ENCODE measurements around the gene ALPI. TPM values are rescaled to one million over a fixed set of nuclear protein-coding genes. Genes with fewer than 3 reads are reported as not detected.
"Not testable (repeated sequence)": the region's sequence is repeated elsewhere in the genome, so short reads cannot be mapped to it uniquely, and the experiment has no call there.

Gene ALPI
- total and polyA plus RNA-seq, 10 donors: not detected

- TF ChIP-seq POLR2AphosphoS5 (IDR thresholded peaks at IDR 0.05) (no peak), POLR2A (IDR thresholded peaks at IDR 0.05) (no peak), CTCF (IDR thresholded peaks at IDR 0.05 in 8 of 11, conservative IDR thresholded peaks at IDR 0.05 in 3 of 11) (no peak)
- no peak for DNase-seq
- WGBS, 5 donors: 68 to 86% (median 80%) methylated on average over 11 to 18 of the region's 18 CpGs
- H3K4me1 ChIP-seq: peaks cover 0 to 18% (median 1%) of the 10 kb centered on the region in 6 donors
- H3K27me3 ChIP-seq (replicated peaks in 1 of 7): peaks cover 0 to 7% (median 0%) of the 10 kb centered on the region in 7 donors
- intact Hi-C loops (cut with DNase I; ENCODE audit: low total_unique reads): no loop called here
- H3K9me3 ChIP-seq: no peaks in the 10 kb centered on the region
- H3K27ac ChIP-seq: peak overlapping the region in 1 of 8 donors; percentile 24
- no peak overlapping the region for H3K4me3 ChIP-seq
- H3K36me3 ChIP-seq: no peaks in the 10 kb centered on the region
Measured at GRCh38 chr2:232447638-232448303, 8.2 kb upstream of the ALPI start.

DNA sequence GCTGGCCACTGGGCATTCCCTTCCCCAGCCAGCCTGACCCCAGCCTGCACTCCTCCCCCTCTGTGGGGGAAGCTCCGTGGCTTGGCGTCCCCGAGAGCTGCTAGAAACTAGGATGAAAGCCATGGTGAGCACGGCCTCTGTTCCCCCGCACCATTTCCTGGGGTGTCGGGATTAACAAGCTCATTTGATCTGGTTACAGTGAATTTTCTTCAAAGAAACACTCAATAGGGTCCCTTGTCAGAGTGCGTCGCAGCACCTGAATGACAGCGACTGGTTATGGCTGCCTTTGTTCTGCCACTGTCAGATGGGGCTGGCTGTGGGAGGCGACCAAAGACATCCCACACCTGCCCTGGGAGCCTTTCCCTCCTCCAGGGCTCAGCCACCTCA, 7.7 kb upstream of the ALPI start:
- intact Hi-C loops (cut with DNase I; ENCODE audit: low total_unique reads): no loop called here
- H3K9me3 ChIP-seq: no peaks in the 10 kb centered on the region
- peaks cover 0 to 18% (median 1%) of the 10 kb centered on the region in 6 donors for H3K4me1 ChIP-seq
- DNase-seq: no peak
- peak overlapping the region in 1 of 8 donors; percentile 24 for H3K27ac ChIP-seq
- no peak overlapping the region for H3K4me3 ChIP-seq
- TF ChIP-seq POLR2A (IDR thresholded peaks at IDR 0.05) (no peak), CTCF (IDR thresholded peaks at IDR 0.05 in 8 of 11, conservative IDR thresholded peaks at IDR 0.05 in 3 of 11) (no peak), POLR2AphosphoS5 (IDR thresholded peaks at IDR 0.05) (no peak)
- H3K27me3 ChIP-seq (replicated peaks in 1 of 7): peaks cover 0 to 7% (median 0%) of the 10 kb centered on the region in 7 donors
- WGBS, 5 donors: 57 to 73% (median 61%) methylated on average over 9 to 10 of the region's 10 CpGs
- H3K36me3 ChIP-seq: no peaks in the 10 kb centered on the region

GRCh38 chr2:232449964-232450363, 6.0 kb upstream of the ALPI start:
- no peaks in the 10 kb centered on the region for H3K9me3 ChIP-seq
- DNase-seq: no peak
- no peaks in the 10 kb centered on the region for H3K36me3 ChIP-seq
- no peak overlapping the region for H3K27ac ChIP-seq
- intact Hi-C loops (cut with DNase I; ENCODE audit: low total_unique reads): loop anchor here (10.0 kb wide), 1 partner anchor 75 kb away; the partner anchor contains the start of genes CHRND and PRSS56
- H3K27me3 ChIP-seq (replicated peaks in 1 of 7): no peaks in the 10 kb centered on the region
- H3K4me1 ChIP-seq: peaks cover 0 to 12% (median 0%) of the 10 kb centered on the region in 6 donors
- TF ChIP-seq POLR2AphosphoS5 (IDR thresholded peaks at IDR 0.05): no peak
- TF ChIP-seq POLR2A (IDR thresholded peaks at IDR 0.05): no peak
- no peak for TF ChIP-seq CTCF (IDR thresholded peaks at IDR 0.05 in 8 of 11, conservative IDR thresholded peaks at IDR 0.05 in 3 of 11)
- WGBS, 5 donors: 44 to 70% (median 52%) methylated on average over 9 to 12 of the region's 12 CpGs
- H3K4me3 ChIP-seq: no peak overlapping the region

GRCh38 chr2:232451645-232452044, 4.3 kb upstream of the ALPI start:
- Histone ChIP-seq H3K4me1 (peaks cover 0 to 12% (median 0%) of the 10 kb centered on the region in 6 donors), H3K27me3 (replicated peaks in 1 of 7) (peaks cover 0 to 12% (median 0%) of the 10 kb centered on the region in 7 donors)
- H3K27ac ChIP-seq, H3K36me3 ChIP-seq, H3K9me3 ChIP-seq, H3K4me3 ChIP-seq: not testable (repeated sequence)
- peak; percentile 39 for DNase-seq
- intact Hi-C loops (cut with DNase I; ENCODE audit: low total_unique reads): loop anchor here (10.0 kb wide), 1 partner anchor 73 kb away; the partner anchor contains the start of genes CHRND and PRSS56
- WGBS, 5 donors: 79 to 93% (median 86%) methylated on average over 3 of the region's 3 CpGs
